ENCODE data around the gene IL4.

DNA sequence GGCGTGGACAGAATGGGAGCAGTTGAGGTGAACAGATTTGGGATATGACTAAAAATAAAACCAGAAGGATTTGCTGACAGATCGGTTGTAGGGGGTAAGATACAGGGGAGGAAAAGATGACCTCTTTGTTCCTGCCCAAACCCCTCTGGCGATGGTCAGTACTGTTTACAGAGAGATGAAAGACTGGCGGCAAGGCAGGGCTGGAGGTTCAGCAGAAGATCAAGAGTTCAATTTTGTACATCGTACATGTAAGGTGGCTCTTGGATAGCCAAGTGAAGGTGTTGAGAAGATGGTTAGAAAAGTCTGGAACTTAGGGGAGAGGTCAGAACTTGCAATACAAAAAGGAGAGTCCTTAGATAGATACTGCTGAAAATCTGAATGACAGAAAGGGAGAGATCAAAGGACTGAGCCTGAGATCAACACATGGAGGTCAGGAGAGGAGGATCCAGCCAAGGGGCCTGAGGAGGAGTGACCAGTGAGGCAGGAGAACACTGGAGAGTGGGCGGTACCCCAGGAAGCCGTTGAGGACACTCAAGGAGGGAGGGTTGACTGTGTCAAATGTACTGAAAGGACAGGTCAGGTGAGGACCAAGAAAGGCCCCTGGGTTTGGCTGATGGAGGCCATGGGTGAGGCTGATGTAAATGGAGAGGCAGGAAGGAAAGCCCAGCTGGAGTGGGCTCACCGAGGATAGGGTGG lies 7.1 kb downstream of the IL4 start:
- no peak for TF ChIP-seq POLR2A (IDR thresholded peaks at IDR 0.05; ENCODE audit: low read depth)
- TF ChIP-seq POLR2AphosphoS5 (IDR thresholded peaks at IDR 0.05) = no peak
- TF ChIP-seq, protein P1, sequence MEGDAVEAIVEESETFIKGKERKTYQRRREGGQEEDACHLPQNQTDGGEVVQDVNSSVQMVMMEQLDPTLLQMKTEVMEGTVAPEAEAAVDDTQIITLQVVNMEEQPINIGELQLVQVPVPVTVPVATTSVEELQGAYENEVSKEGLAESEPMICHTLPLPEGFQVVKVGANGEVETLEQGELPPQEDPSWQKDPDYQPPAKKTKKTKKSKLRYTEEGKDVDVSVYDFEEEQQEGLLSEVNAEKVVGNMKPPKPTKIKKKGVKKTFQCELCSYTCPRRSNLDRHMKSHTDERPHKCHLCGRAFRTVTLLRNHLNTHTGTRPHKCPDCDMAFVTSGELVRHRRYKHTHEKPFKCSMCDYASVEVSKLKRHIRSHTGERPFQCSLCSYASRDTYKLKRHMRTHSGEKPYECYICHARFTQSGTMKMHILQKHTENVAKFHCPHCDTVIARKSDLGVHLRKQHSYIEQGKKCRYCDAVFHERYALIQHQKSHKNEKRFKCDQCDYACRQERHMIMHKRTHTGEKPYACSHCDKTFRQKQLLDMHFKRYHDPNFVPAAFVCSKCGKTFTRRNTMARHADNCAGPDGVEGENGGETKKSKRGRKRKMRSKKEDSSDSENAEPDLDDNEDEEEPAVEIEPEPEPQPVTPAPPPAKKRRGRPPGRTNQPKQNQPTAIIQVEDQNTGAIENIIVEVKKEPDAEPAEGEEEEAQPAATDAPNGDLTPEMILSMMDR (IDR thresholded peaks at IDR 0.05) = no peak

All from esophagus muscularis mucosa (tissue), 3 donors.